HG02870 (cell line): ENCODE data around the gene CPT1B.
"Not testable (repeated sequence)": the region's sequence is repeated elsewhere in the genome, so short reads cannot be mapped to it uniquely, and the experiment has no call there.

Experiments
- ATAC-seq: cut with Tn5 transposase; IDR thresholded peaks from one replicate; pipeline ENCODE4 v1.9.1; 2021; ENCODE audit warnings: mild to moderate bottlenecking, moderate library complexity; ENCODE audit not compliant: unreplicated experiment

CPT1B gene

DNA sequence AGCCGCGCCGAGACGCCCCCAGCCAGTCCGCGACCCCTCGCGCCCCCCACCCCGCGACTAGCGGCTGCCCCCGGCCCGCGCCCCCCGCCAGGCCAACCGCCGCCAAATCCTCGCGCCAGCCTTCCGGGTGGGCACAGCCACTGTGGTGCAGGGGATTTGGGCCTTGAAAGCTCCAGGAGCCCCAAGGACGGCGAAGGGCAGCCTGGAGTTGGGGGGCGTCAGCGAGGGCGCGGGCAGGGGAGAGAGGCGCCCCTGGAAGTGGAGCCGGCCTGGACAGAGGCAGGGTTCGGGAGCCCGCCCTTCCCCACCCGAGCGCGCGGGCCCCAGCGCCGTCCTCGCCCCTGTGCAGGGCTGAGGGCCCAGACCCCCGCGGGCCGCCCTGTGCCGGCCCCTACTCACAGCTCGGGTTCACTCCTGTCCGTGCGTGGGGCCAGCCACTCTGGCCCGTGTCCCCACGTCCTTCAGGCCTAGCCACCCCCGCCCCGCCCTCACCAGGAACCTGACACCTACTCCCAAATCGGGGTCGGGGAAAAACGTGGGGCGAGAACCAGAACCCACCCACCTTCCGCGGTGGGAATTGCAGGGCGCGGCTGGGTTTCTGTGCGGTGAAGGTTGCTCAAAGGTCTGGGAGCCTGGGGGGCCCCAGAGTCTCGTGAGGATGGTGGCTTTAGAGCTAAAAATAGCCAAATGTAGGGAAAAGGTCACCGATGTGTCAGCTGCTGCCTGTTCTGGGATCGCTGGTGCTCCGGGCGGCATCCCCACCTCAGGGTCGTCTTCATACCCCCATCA lies at the start of gene CPT1B:
Gene CPT1B (minus strand): TSS at position 441 of the 789 bp plus-strand sequence. CDS start 512 bp downstream, outside the sequence.
- no peak for ATAC-seq

DNA sequence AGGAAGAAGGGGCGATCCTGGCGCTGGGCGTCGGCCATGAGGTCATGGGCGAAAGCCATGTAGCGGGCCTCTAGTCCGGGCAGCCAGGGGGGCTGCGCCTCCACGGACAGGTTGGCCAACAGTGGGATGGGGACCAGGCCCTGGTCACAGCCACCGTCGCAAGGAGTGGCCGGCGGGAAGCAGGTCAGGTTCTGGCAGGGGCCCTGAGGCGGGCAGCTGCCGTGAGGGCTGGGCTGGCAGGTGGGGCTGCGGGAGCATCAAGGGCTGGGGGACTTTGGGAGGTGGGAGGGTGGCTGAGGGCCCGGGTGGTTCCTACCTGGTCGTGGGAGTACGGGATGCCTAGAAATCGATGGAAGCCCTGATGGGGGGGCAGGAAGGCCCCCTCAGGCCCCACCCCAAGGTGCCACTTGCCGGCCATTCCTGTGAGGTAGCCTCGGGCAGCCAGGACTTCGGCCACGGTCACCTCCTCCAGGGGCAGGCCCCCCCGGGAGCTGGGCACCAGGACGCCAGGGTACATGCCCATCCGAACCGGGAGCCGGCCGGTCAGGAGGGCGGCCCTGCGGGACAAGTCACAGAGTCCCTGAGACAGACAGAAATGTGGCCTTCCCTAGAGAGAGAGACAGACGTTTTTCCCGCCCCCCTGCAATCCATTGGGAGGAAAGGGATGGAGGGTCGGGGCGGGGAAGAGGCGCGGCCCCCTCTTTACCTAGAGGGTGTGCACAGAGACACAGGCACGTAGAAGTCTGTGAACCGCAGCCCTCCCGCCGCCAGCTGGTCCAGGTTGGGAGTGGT lies 48.8 kb upstream of the CPT1B start:
- ATAC-seq, result no peak

DNA sequence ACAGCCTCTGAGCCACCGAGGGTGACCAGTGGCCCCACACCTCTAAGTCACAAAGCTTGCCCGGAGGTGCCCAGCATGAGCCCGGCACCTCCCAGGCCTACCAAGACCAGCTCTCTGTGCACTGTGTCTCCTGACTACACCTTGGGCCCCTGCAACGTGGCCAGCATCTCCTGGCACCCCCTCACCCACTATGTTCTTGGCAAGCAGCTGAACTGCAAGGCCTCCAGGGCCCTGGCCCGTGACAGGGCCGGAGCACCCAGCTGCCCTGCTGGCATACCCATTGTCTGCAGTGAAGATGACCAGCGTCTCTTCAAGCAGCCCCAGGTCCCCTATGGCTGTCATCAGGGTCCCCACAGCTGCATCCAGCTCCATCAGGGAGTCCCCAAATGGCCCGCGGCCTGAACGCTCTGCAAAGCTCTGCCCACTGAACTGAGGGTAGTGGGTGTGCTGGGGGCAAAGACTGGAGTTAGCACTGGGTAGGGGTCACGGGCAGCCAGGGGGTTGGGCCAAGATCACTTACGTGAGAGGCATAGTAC lies 48.2 kb upstream of the CPT1B start:
- no peak for ATAC-seq

- no peak for ATAC-seq
These were observed 47.5 kb upstream of the CPT1B start for GRCh38 chr22:50625568-50626313.

- no peak for ATAC-seq
These were observed 46.9 kb upstream of the CPT1B start for GRCh38 chr22:50625131-50625567.

DNA sequence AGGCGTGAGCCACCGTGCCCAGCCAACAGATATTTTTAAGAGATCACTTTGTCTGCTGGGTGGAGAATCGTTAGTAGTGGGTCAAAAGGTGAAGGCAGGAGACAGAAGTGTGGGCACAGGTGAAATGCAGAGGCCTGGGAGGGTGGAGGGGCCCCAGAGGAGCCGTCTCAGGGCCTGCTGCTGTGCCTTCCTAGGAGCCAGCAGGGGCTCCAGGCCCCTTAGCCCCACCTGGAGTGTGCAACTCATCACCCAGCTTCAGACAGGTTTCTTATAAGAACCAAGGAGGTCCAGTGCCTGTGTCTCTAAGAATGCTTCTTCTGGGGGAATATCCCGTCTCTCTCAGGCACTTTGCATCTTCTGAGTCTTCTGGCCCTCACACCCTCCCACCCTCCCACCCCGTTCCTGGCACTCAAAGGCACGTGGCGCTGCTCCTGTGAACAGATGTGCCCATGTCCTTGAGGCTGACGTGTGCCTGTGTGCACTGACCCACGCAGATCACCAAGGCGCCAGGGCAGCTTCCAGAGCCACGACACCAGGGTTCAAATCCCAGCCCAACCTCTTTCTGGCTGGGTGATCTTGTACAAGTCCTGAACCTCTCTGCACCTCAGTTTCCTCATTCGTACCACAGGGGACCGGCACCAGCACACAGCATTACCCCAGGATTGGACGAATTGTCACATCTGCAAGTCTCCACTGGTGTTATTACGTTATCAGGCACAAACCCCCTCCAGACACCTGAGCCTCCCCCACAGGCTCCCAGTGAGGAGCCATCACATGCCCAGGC lies 46.3 kb upstream of the CPT1B start:
- no peak for ATAC-seq

- ATAC-seq, result no peak
These were observed 44.6 kb upstream of the CPT1B start for GRCh38 chr22:50622723-50623327.

- ATAC-seq, result no peak
These were observed 43.9 kb upstream of the CPT1B start for GRCh38 chr22:50621948-50622722.

DNA sequence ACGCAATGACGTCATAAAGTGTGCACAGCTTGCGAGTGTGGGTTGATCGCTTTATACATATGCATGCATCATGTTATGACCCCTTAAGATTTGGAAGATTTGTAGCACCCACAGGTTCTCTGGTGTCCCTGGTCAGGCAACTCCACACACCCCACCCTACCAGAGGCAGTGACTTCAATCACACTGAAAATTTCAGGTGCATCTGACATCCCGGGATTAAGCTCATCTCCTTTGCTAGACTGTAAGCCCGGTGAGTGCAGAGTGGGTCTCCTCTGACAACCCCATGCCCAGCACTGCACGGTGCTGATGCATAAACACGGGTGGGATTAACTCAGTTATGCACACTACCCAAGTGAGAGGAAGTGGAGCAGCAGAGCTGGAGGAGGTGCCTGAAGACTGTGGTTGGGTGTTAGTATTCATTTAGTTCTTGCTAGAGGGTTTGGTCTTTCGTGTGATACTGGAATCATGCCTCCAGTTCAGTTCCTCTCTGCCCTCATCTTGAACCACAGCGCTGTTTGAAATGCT lies 43.2 kb upstream of the CPT1B start:
- ATAC-seq, result no peak

- ATAC-seq, result peak; percentile 49
These were observed 42.5 kb upstream of the CPT1B start for GRCh38 chr22:50620593-50621355.

- not testable (repeated sequence) for ATAC-seq
These were observed 36.1 kb upstream of the CPT1B start for GRCh38 chr22:50614296-50614695.

DNA sequence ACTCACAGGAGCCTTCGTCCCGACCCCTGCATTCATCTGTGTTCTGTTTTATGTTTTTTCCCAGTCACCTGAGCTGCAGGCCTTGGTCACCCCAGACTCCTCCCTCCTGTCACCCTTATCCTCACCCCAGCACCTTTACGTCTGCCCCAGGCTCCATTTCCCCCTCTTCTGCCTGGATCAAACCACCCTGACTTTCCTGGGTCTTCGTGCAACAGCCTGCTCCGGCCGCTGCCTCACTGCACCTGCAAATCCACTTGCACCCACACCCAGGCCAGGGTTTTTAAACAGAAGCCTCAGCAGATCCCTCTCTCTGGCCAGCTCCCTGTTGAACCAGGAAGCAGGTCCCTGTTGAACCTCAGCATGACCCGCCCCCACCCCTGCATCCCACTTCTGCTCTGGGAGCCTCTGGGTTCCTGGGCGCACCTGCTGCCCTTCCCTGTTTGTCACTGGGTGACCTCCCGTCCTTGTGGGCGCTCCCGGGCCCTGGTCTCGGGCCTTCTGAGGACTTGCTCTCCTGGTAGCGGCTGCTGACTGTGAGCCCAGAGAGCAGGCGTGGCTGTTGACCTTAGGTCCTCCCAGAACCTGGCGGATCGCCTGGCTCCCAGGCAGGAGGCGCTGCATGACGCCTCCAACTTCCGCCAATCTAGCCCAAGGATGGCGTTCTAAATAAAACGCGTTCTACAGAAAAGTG lies 35.2 kb upstream of the CPT1B start:
- ATAC-seq, result no peak

DNA sequence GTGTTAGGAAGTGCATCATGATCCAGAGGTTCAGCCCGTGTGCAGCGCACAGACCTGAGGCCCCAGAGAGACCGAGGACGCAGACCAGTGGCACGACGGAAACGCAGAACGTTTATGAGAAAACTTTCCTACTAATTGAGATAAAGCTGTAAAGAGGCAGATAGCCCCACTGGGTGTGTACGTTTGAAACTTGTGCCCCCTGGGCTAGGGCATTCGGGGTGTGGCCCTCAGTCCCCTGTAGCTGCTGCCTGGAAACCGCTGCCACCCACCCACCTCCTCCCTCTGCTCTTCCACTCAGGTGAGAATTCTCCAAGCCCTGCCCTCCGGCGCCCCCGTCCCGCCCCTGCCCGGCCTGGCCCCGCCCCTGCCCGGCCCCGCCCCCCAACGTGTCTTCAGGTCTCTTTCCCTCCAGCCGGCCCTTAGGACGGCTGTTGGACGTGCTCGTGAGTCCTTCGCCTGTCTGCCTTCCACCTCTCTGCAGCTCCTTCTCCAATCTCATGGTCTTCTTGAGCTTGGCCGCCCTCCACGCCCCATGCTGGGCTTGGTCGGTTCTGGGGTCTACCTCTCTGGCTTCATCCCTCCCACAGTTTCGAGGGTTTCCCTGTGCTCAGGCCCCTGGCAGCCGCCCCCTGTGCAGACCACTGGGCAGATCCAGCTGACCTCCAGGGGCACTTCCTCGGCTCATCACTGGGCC lies 34.4 kb upstream of the CPT1B start:
- no peak for ATAC-seq

DNA sequence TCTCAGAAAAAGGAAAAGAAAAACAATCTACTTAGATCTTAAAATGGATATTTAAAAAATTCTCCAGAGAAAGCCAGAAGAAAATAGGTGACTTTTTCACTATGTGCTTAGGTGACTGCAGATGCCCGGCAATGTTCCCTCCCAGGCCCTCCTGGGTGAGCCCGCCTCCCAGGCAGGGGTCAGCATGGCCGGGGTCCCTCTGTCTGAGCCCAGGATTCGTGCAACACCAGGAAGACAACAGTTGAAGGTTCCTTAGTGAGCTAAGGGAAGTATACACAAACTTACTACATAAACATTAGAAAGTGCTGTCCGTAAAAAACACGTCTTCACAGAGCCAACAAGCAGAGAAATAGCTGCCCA lies 33.9 kb upstream of the CPT1B start:
- no peak for ATAC-seq

- no peak for ATAC-seq
These were observed 33.3 kb upstream of the CPT1B start for GRCh38 chr22:50611341-50612060.

GRCh38 chr22:50610581-50610980 lies 32.4 kb upstream of the CPT1B start:
- ATAC-seq, result no peak
